ENCODE measurements around the gene ERVMER34-1. TPM values are rescaled to one million over a fixed set of nuclear protein-coding genes. Genes with fewer than 3 reads are reported as not detected.
A peak's percentile ranks its signal among the peaks of the same experiment; 100 is the strongest.

Gene ERVMER34-1
- 1 to 10 TPM in 2 of 10 donors, under 1 TPM in 8; 0.31 to 1.2 (median 0.53) TPM for polyA plus RNA-seq (ENCODE audit: insufficient read length in 10 of 10)
- long read RNA-seq, donor 1, result 0 reads
- long read RNA-seq, donor 2, partial matches to known transcripts, result 0 of 1 reads
- long read RNA-seq, donor 2, other reads (novel, unspliced or antisense), result 0 of 1 reads
- long read RNA-seq, donor 3, result 0 reads
- long read RNA-seq, donor 4, result 0 reads
- long read RNA-seq, donor 5, result 0 reads
- long read RNA-seq, donor 6, result 0 reads
- long read RNA-seq, donor 7, result 0 reads
- long read RNA-seq, donor 8, result 0 reads
- long read RNA-seq, donor 9, result 0 reads

- peak in 2 of 3 donors; percentile 45 to 69 for DNase-seq
Measured at GRCh38 chr4:52750819-52751486, at the start of gene ERVMER34-1. TSS of gene ERVMER34-1 (minus strand) at chr4:52751425. CDS start at chr4:52745520, 5,905 bp downstream.

- no peak for DNase-seq
Measured at GRCh38 chr4:52799813-52800212, 48.6 kb upstream of the ERVMER34-1 start.

- no peak for DNase-seq
Measured at GRCh38 chr4:52795533-52795932, 44.3 kb upstream of the ERVMER34-1 start.

GRCh38 chr4:52791936-52792335, 40.7 kb upstream of the ERVMER34-1 start:
- DNase-seq, result no peak

- DNase-seq, result no peak
Measured at GRCh38 chr4:52789774-52790173, 38.5 kb upstream of the ERVMER34-1 start.

- no peak for DNase-seq
Measured at GRCh38 chr4:52788806-52789205, 37.6 kb upstream of the ERVMER34-1 start.

- no peak for DNase-seq
Measured at GRCh38 chr4:52783069-52783468, 31.8 kb upstream of the ERVMER34-1 start.

GRCh38 chr4:52780617-52781354, 29.6 kb upstream of the ERVMER34-1 start:
- DNase-seq, result no peak

GRCh38 chr4:52780206-52780605, 29.0 kb upstream of the ERVMER34-1 start:
- peak; percentile 12 to 47 (median 34) for DNase-seq

- DNase-seq, result no peak
Measured at GRCh38 chr4:52760256-52760655, 9.0 kb upstream of the ERVMER34-1 start.

GRCh38 chr4:52755426-52755825, 4.2 kb upstream of the ERVMER34-1 start:
- DNase-seq, result no peak

GRCh38 chr4:52752936-52753335, 1.7 kb upstream of the ERVMER34-1 start:
- DNase-seq, result no peak

GRCh38 chr4:52751487-52751911, 274 bp upstream of the ERVMER34-1 start:
- DNase-seq, result no peak

- DNase-seq, result no peak
Measured at GRCh38 chr4:52750213-52750612, 1.0 kb downstream of the ERVMER34-1 start.

- no peak for DNase-seq
Measured at GRCh38 chr4:52748432-52748831, 2.8 kb downstream of the ERVMER34-1 start.

GRCh38 chr4:52744588-52744987, 6.6 kb downstream of the ERVMER34-1 start:
- no peak for DNase-seq

- DNase-seq, result no peak
Measured at GRCh38 chr4:52743444-52744019, 7.7 kb downstream of the ERVMER34-1 start.

GRCh38 chr4:52729586-52729985, 21.6 kb downstream of the ERVMER34-1 start:
- DNase-seq, result no peak

- DNase-seq, result no peak
Measured at GRCh38 chr4:52728691-52729240, 22.5 kb downstream of the ERVMER34-1 start.

GRCh38 chr4:52726826-52727580, 24.2 kb downstream of the ERVMER34-1 start:
- DNase-seq, result no peak

All from muscle of back (tissue), 13 donors.